ENCODE data around the gene PCBD1. TPM values are rescaled to one million over a fixed set of nuclear protein-coding genes. Genes with fewer than 3 reads are reported as not detected.

The PCBD1 gene
- total RNA-seq, 1 experiment from 2014 or later: 163 TPM

DNA sequence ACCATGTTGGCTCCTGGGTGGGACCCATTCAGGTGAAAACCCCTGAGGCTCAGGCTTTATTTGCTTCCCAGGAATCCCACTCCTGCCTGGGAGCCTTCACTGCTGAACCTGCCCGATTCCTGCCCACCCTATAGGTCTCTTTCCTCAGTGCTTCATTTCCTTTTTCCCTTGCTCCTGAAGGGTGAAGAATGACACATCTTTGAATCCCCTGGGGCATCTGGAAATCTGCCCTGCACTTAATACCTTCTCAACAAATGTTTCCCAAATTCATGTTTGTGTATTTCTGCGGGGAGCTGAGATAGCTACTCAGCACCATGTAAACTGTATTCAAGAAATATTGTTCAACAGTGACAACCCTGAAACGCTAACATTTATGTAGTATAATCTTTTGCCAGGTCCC is 10.3 kb upstream of the PCBD1 start:
- Histone ChIP-seq H3K36me3 (ENCODE audit: control insufficient read depth in 1 of 2, insufficient read depth in 2 of 2, low read length in 2 of 2) (no peaks in the 10 kb centered on the region), H3K9me3 (ENCODE audit: control insufficient read depth in 1 of 2, insufficient read depth in 1 of 2, low read depth in 1 of 2, low read length in 2 of 2) (no peaks in the 10 kb centered on the region), H3K27me3 (ENCODE audit: insufficient read depth, low read length) (no peaks in the 10 kb centered on the region), H3K79me2 (ENCODE audit: insufficient read depth, low read length) (no peaks in the 10 kb centered on the region), H4K20me1 (ENCODE audit: insufficient read depth) (no peaks in the 10 kb centered on the region), H3K4me3 (replicated peaks in 1 of 2; ENCODE audit: low read depth in 1 of 2, low read length in 2 of 2) (no peak overlapping the region), H3K4me2 (ENCODE audit: low read length) (no peak overlapping the region), H3K9ac (ENCODE audit: low read length) (no peak overlapping the region), H3K27ac (ENCODE audit: low read depth, low read length) (no peak overlapping the region), H3K4me1 (ENCODE audit: control insufficient read depth in 1 of 2, insufficient read depth in 2 of 2, low read length in 2 of 2) (peaks cover 0 to 9% of the 10 kb centered on the region in 2 experiments; a peak in 1 of 4 replicates), H3K9me2 (ENCODE audit: insufficient read depth) (no peaks in the 10 kb centered on the region), H2AFZ (ENCODE audit: low read depth, low read length, poor library complexity, severe bottlenecking) (no peak overlapping the region)
- ChIA-PET POLR2A (no interaction called here), RAD21 (ENCODE audit: low non-redundant PET in 1 of 2, low total read pairs in 2 of 2, uncharacterized antibody in 2 of 2, unreplicated experiment in 2 of 2) (no interaction called here), CTCF (interaction anchor here (1.0 kb wide), 1 partner anchor 371 kb away, joined by 3 read pairs; no protein-coding TSS in a partner anchor)
- DNase-seq (ENCODE audit: low read depth, low spot score): no peak
- no peak for ATAC-seq
- intact Hi-C loops (cut with micrococcal nuclease): no loop called here
- no TSS peak for BruUV-seq (replicated peaks)
- TF ChIP-seq, protein P1, sequence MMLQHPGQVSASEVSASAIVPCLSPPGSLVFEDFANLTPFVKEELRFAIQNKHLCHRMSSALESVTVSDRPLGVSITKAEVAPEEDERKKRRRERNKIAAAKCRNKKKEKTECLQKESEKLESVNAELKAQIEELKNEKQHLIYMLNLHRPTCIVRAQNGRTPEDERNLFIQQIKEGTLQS (IDR thresholded peaks at IDR 0.05): no peak
- TF ChIP-seq TCF7L2 (IDR thresholded peaks at IDR 0.05; ENCODE audit: borderline replicate concordance, extremely low read depth, insufficient read depth, insufficient read length) (no peak), SRF (IDR thresholded peaks at IDR 0.05; ENCODE audit: low read depth) (no peak), EGR1 (IDR thresholded peaks at IDR 0.05; ENCODE audit: low read depth) (no peak), EZH2phosphoT487 (IDR thresholded peaks at IDR 0.05; ENCODE audit: borderline replicate concordance) (no peak), SIN3A (IDR thresholded peaks at IDR 0.05; ENCODE audit: low read depth) (no peak), RAD21 (IDR thresholded peaks at IDR 0.05; ENCODE audit: low read depth) (no peak), POLR2A (IDR thresholded peaks at IDR 0.05; ENCODE audit: borderline replicate concordance, extremely low read depth, insufficient read depth, insufficient read length) (no peak), JUND (IDR thresholded peaks at IDR 0.05) (no peak), CEBPB (IDR thresholded peaks at IDR 0.05; ENCODE audit: low read depth) (no peak), ELF1 (IDR thresholded peaks at IDR 0.05; ENCODE audit: borderline replicate concordance, low read depth) (no peak)
- TF ChIP-seq, protein P2, sequence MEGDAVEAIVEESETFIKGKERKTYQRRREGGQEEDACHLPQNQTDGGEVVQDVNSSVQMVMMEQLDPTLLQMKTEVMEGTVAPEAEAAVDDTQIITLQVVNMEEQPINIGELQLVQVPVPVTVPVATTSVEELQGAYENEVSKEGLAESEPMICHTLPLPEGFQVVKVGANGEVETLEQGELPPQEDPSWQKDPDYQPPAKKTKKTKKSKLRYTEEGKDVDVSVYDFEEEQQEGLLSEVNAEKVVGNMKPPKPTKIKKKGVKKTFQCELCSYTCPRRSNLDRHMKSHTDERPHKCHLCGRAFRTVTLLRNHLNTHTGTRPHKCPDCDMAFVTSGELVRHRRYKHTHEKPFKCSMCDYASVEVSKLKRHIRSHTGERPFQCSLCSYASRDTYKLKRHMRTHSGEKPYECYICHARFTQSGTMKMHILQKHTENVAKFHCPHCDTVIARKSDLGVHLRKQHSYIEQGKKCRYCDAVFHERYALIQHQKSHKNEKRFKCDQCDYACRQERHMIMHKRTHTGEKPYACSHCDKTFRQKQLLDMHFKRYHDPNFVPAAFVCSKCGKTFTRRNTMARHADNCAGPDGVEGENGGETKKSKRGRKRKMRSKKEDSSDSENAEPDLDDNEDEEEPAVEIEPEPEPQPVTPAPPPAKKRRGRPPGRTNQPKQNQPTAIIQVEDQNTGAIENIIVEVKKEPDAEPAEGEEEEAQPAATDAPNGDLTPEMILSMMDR (IDR thresholded peaks at IDR 0.05 in 2 of 3, conservative IDR thresholded peaks at IDR 0.05 in 1 of 3; ENCODE audit: borderline replicate concordance in 1 of 3, insufficient read depth in 1 of 3, low read depth in 2 of 3, low read length in 2 of 3): no peak
